Keratinocyte (primary cell): ENCODE measurements around the gene EHMT1.

Experiments
- EZH2 ChIP-seq: IDR thresholded peaks from one replicate; pipeline ENCODE4 v1.6.1; 2012; ENCODE audit warnings: inconsistent platforms, mild to moderate bottlenecking, low read length, moderate library complexity
- TF ChIP-seq, protein P1 (sequence below), 3 experiments: IDR thresholded peaks in 1 of 3; conservative IDR thresholded peaks in 1 of 3; optimal IDR thresholded peaks in 1 of 3; 2 replicates in 2 of 3; 3 replicates in 1 of 3; pipeline versions ENCODE3 to v1.5.1; 2011; ENCODE audit warnings: low read length in 3 of 3, mild to moderate bottlenecking in 3 of 3, moderate library complexity in 2 of 3, control low read depth in 1 of 3, inconsistent platforms in 1 of 3; ENCODE audit not compliant: insufficient read depth in 2 of 3; ENCODE audit errors: extremely low read depth in 1 of 3

DNA sequence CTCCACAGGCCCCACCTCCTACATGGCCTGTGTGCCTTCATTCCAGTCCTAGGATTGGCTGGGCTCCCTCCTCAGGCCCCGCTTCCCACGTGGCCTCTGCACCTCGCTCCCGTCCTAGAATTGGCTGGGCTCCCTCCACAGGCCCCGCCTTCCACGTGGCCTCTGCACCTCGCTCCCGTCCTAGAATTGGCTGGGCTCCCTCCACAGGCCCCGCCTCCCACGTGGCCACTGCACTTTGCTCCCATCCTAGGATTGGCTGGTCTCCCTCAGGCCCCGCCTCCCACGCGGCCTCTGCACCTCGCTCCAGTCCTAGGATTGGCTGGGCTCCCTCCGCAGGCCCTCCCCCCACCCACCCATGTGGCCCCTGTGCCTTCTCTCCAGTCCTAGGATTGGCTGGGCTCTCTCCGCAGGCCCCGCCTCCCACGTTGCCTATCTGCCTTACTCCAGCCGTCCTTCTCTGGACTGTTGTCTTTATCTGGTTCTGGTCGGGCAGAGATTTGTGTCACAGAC, 213.4 kb downstream of the EHMT1 start:
- TF ChIP-seq, protein P1, sequence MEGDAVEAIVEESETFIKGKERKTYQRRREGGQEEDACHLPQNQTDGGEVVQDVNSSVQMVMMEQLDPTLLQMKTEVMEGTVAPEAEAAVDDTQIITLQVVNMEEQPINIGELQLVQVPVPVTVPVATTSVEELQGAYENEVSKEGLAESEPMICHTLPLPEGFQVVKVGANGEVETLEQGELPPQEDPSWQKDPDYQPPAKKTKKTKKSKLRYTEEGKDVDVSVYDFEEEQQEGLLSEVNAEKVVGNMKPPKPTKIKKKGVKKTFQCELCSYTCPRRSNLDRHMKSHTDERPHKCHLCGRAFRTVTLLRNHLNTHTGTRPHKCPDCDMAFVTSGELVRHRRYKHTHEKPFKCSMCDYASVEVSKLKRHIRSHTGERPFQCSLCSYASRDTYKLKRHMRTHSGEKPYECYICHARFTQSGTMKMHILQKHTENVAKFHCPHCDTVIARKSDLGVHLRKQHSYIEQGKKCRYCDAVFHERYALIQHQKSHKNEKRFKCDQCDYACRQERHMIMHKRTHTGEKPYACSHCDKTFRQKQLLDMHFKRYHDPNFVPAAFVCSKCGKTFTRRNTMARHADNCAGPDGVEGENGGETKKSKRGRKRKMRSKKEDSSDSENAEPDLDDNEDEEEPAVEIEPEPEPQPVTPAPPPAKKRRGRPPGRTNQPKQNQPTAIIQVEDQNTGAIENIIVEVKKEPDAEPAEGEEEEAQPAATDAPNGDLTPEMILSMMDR (optimal IDR thresholded peaks at IDR 0.05 in 1 of 3, IDR thresholded peaks at IDR 0.05 in 1 of 3, conservative IDR thresholded peaks at IDR 0.05 in 1 of 3; ENCODE audit: extremely low read depth in 1 of 3, insufficient read depth in 2 of 3, low read length in 3 of 3) = no peak
- TF ChIP-seq EZH2 = no peak
